SHP77 treated with DMSO at 0.1 percent for 48 hours (cell line): Measurements from ENCODE around the gene MLX.
A peak's percentile ranks its signal among the peaks of the same experiment; 100 is the strongest.
"Not testable (repeated sequence)": the region's sequence is repeated elsewhere in the genome, so short reads cannot be mapped to it uniquely, and the experiment has no call there.

Experiments used
- DNase-seq: peaks from one replicate; lab custom pipeline; 2025; lab: John Stamatoyannopoulos, UW

MLX gene

GRCh38 chr17:42555122-42555622 is 11.7 kb upstream of the MLX start:
- no peak for DNase-seq

- not testable (repeated sequence) for DNase-seq
These were observed 10.8 kb upstream of the MLX start for GRCh38 chr17:42555961-42556617.

DNA sequence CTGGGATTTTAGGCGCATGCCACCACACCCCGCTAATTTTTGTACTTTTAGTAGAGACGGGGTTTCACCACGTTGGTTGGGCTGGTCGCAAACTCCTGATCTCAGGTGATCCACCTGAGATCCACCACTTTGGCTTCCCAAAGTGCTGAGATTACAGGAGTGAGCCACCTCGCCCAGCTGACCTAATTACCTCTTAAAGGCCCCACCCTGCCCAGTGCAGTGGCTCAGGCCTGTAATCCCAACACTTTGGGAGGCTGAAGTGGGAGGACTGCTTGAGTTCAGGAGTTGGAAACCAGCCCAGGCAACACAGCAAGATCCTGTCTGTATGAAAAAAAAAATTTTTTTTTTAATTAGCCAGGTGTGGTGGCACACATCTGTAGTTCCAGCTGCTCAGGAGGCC is 7.8 kb upstream of the MLX start:
- no peak for DNase-seq

DNA sequence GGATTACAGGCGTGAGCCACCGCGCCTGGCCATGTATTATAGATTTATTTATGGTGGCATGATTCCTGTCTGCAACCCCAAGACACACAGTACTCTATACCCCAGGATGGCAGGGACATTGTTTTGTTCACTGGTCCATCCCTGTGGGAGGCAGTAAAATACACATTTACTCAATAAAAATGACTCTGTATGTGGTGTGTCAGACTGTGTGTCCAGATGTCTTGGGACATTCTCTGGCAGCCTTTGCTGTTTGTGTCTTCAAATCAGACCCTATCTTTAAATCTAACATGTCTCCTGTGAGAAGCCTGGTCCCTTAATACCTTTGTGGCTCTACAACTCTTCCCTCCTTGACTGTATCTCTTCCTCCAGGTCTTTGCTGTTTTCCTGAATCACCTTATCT is 6.7 kb upstream of the MLX start:
- no peak for DNase-seq

GRCh38 chr17:42561897-42562387 is 5.0 kb upstream of the MLX start, which contains the start of gene COASY:
COASY (plus strand) TSS chr17:42562148; CDS start chr17:42562623, 475 bp downstream.
- peak; percentile 87 for DNase-seq

- DNase-seq, result no peak
These were observed 4.3 kb upstream of the MLX start for GRCh38 chr17:42562388-42563142.

DNA sequence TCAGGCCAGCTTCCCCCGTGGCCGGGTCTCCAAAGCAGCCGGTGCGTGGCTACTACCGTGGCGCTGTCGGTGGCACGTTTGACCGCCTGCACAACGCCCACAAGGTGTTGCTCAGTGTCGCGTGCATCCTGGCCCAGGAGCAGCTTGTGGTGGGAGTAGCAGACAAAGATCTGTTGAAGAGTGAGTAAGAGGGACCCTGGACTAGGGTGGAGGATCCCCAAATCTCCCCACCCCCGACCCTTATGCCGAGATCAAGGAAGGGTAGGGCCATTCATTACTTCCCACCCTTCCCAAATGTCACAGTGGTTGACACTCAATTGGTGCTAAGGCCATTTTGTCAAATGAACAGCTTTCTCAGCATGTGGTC is 3.8 kb upstream of the MLX start:
- no peak for DNase-seq

DNA sequence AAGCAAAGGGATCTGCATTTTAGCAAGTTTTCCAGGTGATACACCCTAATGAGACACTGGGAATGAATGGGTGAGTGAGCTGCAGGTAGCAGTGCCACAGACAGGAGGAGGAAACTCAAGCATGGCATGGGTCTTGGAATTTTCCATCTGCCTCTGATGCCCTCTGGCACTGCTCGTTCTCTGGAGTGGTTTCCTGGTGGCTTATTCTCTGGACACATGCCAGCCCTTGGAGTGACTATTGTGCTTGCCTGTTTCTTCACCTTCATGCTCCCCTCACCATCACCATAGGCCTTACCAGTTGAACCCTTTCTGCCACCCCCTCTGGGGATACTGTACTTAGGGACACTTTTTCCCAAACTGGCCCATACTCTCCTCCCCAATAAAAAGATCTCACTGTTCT is 3.4 kb upstream of the MLX start:
- no peak for DNase-seq

DNA sequence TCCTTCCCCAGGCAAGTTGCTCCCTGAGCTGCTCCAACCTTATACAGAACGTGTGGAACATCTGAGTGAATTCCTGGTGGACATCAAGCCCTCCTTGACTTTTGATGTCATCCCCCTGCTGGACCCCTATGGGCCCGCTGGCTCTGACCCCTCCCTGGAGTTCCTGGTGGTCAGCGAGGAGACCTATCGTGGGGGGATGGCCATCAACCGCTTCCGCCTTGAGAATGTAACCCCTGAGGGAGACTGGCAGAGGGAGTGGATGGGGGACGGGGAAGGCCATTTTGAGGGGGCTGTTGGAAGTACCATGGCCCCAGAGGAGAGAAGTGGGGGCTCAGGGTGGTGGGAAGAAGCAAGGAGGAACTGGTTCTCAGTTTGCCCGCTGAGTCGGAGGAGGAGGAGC is 3.0 kb upstream of the MLX start:
- no peak for DNase-seq

- no peak for DNase-seq
These were observed 1.9 kb upstream of the MLX start for GRCh38 chr17:42564815-42565522.

GRCh38 chr17:42565523-42566214 is 1.2 kb upstream of the MLX start:
- DNase-seq, result no peak

GRCh38 chr17:42566215-42566882 is 551 bp upstream of the MLX start:
- DNase-seq, result no peak

GRCh38 chr17:42568341-42569111 is 1.6 kb downstream of the MLX start:
- no peak for DNase-seq

DNA sequence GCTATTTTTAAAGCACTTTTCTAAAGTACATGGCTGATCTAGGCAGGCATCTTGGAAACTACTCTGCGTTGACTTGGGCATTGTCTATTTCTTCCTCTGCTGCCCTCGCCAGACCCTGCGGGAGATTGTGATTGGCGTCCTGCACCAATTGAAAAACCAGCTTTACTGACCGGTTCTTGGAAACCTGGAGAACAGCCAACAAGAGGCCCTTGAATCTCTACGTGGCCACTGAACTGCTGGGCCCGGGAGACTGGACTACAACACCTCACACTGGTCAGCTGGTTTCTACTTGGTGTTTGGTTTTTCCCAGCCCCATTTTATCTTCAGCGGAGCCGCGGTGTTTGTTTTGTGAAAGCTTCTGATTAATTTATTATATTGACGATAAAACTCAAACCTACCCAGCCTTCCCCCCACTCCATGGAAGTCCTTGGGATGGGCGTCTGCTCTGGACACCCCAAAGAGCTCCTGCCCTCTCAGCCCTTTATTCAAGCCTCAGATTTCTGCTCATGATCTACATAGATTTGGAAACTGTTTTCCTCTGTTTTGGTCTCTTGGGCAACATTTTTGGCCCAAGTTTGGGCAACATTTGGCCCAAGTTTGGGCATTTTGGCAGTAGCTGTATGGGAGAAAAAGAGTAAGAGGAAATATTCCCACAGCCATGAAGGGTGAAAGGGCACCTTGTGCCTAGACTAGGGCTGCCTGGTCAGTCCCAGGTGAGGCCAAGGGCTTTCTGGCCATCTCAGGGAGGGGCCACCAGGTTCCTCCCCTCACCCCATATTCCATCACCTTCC is 4.7 kb downstream of the MLX start:
- no peak for DNase-seq

DNA sequence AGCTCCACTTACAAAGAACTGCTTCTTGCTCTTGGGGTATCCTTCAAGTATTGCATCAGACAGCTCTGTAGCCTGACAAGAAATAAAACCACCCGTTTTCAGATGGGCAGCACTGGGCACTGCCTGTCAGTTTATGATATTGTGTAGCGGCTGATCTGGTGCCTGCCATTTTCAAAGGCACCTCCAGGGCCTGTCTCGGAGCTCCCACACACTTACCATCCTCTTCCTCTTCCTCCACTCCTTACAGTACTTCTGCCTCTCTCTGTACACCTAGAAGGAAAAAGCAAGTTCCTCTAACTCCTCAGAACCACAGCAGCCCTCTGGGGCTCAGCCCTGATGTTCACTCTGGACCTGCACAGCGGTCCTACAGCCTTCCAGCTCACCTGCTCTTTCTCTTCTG is 6.2 kb downstream of the MLX start:
- DNase-seq, result no peak

DNA sequence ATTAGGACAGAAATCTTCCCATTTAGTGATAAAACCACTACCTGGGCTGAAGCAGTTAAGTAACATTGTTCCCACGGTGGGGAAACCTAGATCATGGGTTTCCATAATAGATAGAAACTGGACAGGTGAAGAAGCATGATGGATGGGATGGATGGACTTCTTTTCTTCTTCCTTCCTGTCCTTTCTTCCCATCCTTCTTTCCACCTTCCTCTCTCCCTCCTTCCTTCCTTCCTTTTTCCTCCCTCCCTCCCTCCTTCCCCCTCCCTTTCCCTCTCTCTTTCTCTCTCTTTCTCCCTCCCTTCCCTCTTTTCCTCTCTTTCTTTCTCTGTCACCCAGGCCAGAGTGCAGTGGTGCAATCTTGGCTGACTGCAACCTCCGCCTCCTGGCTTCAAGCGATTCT is 7.6 kb downstream of the MLX start:
- DNase-seq, result no peak

GRCh38 chr17:42577140-42577531 is 10.2 kb downstream of the MLX start:
- no peak for DNase-seq

DNA sequence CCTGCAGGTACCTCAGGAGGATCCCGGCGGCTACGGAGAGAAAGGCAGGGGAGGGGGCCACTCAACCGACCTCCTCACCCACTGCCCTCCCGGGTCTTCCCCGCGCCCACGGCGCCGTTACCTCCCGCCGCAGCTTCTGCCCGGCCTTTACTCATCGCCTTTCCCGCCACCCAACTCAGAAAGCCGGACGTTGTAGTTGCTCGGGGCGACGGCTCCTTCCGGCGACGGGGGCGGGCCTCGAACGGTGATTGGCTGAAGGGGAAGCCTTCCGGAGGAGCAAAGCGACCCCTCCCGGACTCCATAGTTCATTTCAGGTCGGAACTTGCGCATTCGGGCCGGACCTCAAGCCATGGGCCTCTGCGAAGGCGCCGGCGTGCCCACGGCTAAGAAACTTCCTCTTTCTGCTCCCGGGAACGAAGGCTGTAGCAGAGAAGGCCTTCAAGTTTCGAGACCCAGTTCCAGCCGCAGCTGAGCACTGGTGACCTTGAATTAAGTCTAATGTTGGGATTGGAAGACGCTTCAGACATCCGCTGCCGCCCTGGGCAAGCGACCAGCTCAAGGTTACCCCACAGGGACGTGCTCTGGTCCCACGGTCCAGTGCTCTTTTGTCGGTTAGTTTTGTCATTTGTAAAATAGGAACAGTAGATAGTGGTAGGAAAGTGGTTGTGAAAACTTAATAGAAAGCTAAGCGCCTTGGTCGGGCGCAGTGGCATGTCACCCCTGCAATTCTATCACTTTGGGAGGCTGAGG is 10.8 kb downstream of the MLX start, which contains the start of gene PSMC3IP:
Gene PSMC3IP, minus strand, starts transcription at position 198 of the 750 bp plus-strand sequence. Its CDS starts 43 bp downstream, at position 155.
- DNase-seq, result peak; percentile 92

GRCh38 chr17:42578282-42578869 is 11.5 kb downstream of the MLX start:
- DNase-seq, result peak; percentile 40
